Astrocyte (in vitro differentiated cells and primary cell): Measurements from ENCODE around the gene PRF1.

Experiments used
- EZH2 ChIP-seq: IDR thresholded peaks from 2 replicates; pipeline ENCODE4 v1.6.1; 2012; ENCODE audit warnings: mild to moderate bottlenecking, low read length, inconsistent platforms; ENCODE audit not compliant: insufficient read depth
- TF ChIP-seq, protein P1 (sequence below): IDR thresholded peaks from 2 replicates; pipeline ENCODE4 v1.5.1; 2011; ENCODE audit warnings: low read depth, mild to moderate bottlenecking, inconsistent platforms, low read length, moderate library complexity; ENCODE audit not compliant: insufficient read depth

- TF ChIP-seq, protein P1, sequence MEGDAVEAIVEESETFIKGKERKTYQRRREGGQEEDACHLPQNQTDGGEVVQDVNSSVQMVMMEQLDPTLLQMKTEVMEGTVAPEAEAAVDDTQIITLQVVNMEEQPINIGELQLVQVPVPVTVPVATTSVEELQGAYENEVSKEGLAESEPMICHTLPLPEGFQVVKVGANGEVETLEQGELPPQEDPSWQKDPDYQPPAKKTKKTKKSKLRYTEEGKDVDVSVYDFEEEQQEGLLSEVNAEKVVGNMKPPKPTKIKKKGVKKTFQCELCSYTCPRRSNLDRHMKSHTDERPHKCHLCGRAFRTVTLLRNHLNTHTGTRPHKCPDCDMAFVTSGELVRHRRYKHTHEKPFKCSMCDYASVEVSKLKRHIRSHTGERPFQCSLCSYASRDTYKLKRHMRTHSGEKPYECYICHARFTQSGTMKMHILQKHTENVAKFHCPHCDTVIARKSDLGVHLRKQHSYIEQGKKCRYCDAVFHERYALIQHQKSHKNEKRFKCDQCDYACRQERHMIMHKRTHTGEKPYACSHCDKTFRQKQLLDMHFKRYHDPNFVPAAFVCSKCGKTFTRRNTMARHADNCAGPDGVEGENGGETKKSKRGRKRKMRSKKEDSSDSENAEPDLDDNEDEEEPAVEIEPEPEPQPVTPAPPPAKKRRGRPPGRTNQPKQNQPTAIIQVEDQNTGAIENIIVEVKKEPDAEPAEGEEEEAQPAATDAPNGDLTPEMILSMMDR = no peak
- TF ChIP-seq EZH2 = no peak
These were observed 50.5 kb downstream of the PRF1 start for GRCh38 chr10:70551971-70552422.
